GM18507 (cell line): ENCODE results near the gene LMNTD2.

Source experiments
- DNase-seq: peaks from one replicate; pipeline ENCODE4 v3.0.0; 2011; ENCODE audit warnings: low read depth; ENCODE audit not compliant: insufficient read length; ENCODE audit errors: extremely low spot score
- FAIRE-seq: peaks from 2 replicates; lab custom pipeline; 2011; peaks lifted over from hg19 to GRCh38; lab: Jason Lieb, UNC

LMNTD2 gene

GRCh38 chr11:537622-538430, 22.7 kb downstream of the LMNTD2 start:
- no peak for FAIRE-seq
- no peak for DNase-seq

- FAIRE-seq (peak; percentile 95), DNase-seq (peak; percentile 96)
Measured at GRCh38 chr11:536841-537621, 23.5 kb downstream of the LMNTD2 start, which contains the start of gene LRRC56. Gene LRRC56, plus strand, starts transcription at chr11:537527. Its CDS starts 3,158 bp downstream, at chr11:540685.

DNA sequence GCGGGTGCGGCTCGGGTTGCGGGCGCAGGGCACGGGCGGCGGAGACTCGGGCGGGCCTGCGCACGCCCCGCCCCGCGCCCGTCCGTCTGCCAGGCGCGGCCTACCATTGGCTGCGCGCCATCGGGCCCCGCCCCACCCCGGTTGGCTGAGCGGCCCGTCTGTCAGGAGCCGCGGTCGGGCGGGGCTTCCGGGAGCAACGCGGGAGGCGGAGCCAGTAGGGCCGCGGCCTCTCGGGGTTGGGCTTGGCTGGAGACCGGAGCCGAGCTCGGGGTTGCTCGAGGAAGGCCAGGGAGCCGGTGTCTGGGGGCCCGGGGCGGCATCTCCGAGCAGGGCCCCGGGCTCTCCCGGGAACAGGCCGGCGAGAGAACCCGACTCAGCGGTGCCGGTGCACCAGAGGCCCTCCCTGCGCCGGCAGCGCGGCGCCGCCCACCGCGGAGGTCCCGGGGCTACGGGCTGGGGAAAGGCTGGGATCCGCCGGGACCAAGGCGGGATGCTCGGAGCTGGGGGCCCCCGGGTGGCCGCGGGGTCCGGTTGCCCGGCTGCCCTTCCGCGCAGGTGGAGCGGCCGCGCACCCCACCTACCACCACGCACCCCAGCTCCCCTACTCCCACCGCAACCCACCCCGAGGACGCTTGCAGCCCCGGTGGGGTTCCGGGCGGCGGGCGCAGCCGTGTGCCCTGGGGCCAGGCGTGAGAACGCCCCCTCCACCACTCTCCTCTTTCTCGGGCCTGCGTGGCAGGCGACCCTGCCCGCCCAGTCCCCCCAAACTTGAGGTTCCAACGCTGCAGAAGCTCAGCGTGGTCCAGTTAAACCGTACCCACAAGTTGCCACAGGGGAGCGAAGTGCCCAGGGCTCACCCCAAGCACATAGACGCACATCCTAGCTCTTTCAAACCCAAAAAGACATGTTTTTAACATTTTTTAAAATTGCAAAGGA, 24.8 kb downstream of the LMNTD2 start, which contains the start of gene HRAS:
TSS of gene HRAS (minus strand) at position 58 of the 936 bp plus-strand sequence.
- FAIRE-seq (peak; percentile 94), DNase-seq (peak; percentile 100)

DNA sequence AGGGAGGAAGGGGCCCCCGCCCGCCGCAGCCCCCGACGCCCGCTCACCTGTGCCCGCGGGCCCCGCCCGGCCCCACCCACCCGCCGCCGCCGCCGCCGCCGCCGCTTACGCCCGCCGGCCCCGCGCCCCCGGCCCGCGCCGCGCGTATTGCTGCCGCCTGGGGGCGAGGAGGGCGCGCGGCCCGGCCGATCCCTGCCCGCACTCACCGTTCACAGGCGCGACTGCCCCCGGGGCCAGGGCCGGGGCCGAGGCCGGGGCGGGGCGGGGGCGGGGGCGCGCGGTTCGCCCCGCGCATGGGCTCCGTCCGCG, 25.4 kb downstream of the LMNTD2 start:
- FAIRE-seq (no peak), DNase-seq (no peak)

DNA sequence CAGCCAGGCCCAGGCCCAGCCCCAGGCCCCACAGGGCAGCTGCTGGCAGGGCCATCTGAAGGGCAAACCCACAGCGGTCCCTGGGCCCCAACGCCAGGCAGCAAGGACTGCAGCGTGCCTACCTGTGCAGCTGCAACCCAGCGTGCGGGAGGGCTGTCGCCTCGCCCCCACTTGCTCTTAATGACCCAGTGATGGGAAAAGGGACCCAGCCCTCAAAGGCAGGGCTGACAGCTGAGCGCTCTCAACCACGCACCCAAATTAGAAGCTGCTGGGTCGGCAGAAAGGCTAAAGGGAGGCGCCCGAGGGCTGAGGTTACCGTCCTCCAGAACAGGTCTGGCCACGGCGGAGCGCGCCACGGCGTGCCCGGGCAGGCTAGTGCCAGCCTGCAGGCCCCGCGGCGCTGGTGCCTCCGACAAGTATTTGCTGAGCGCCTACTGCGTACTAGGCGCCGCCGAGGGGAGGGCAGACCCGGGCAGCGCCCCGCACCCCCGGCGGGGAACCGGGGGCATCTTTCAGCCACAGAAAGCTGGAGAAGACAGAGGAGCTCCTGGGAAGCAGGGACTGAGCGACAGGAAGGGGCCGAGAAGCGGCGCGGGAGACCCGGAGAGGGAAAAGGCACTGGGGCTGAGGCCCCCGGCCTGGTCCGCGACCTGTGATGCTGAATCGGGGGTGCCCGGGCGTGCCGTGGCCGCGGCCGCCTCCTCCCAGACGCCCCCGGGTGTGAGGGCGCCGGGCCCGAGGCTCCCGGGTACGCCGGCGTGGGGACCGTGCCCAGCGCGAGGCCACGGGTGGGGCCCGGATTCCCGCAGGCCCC, 25.9 kb downstream of the LMNTD2 start:
- DNase-seq (no peak), FAIRE-seq (peak; percentile 62)

- no peak for FAIRE-seq
- DNase-seq: no peak
Measured at GRCh38 chr11:533586-534395, 26.7 kb downstream of the LMNTD2 start.

DNA sequence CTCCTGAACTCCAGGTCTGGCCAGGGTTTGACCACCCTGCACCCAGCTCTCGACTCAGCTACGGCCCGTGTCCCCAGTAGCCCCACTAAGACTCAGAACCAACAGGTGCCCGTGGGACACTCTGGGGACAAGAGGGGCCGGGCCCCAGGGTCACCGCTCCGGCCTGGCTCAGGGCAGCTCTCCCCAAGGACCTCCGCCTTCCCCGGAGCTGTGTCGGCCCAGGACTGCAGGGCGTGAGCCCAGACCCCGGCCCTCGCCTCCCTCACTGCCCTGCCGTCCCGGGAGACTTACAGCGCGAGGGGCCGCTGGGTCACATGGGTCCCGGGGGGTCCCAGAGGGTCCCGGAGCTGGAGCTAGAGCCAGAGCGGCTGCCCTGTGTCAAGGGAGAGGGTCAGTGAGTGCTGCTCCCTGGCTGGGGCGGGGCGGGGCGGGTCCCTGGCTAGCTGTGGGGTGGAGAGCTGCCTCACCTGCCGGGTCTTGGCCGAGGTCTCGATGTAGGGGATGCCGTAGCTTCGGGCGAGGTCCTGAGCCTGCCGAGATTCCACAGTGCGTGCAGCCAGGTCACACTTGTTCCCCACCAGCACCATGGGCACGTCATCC, 27.5 kb downstream of the LMNTD2 start:
- DNase-seq (no peak), FAIRE-seq (no peak)

- no peak for FAIRE-seq
Measured at GRCh38 chr11:532527-532985, 28.0 kb downstream of the LMNTD2 start.

DNA sequence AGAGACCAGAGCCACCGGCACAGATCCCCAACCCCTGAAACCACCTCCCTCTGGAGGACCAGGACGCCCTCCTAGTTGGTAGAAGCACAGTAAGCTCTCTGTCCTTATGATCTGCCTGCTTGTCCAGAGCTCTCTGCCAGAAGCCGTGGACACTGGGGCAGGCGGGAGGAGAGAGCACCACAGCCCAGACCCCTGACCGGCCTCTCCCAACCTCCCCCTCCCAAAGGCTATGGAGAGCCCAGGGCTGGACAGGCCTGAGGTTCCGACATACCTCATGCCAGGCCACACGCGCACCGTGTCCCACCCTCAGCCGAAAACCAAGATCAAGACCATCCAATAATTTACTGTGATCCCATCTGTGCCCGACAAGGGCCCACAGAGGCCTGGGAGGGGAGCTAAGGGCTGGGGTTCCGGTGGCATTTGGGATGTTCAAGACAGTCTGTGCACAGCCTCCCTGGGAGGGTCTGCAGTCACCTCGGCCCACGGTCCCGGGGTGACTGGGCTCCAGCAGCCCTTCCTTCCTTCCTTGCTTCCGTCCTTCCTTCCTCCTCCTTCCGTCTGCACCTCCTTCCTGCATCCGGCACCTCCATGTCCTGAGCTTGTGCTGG, 28.5 kb downstream of the LMNTD2 start:
- DNase-seq (no peak), FAIRE-seq (no peak)

More at GRCh38 chr11:532527-532985, 28.0 kb downstream of the LMNTD2 start:
- DNase-seq: no peak

GRCh38 chr11:530960-531831, 29.3 kb downstream of the LMNTD2 start:
- no peak for FAIRE-seq
- no peak for DNase-seq

DNA sequence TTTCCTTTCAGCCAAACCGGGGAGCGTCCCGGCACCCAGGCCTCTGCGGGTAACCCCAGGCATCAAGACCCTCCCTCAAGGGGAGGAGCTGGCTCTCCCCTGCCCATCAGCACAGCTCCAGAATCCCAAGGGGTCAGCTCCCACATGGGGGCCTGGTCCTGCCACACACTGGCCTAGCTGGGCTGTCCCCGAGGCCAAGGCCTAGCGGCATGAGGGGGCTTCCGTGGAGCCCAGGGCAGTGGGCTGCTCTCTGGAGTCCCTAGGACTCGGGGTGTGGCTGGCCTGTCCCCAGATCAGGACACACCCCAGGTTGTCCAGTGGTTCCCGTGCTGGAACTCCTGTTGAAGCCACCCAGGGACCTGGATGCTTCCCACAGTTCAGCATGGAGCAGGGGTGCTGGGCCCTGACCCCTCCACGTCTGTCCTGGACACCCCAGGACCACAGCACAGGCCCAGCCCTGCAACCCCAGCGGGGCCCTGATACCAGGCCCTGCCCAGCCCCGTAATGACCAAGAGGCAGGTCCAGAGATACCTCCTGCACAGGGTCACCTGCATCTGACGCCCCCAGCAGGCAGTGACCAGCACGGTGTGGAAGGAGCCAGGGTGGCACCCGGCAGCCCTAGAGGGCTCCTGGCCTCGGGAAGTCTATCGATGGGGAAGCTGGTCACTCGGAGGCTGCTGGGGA, 30.7 kb downstream of the LMNTD2 start:
- FAIRE-seq (no peak), DNase-seq (no peak)

GRCh38 chr11:528815-529727, 31.5 kb downstream of the LMNTD2 start:
- no peak for DNase-seq
- FAIRE-seq: no peak

GRCh38 chr11:528166-528814, 32.2 kb downstream of the LMNTD2 start:
- FAIRE-seq: no peak

GRCh38 chr11:526192-526591, 34.3 kb downstream of the LMNTD2 start:
- DNase-seq (no peak), FAIRE-seq (no peak)

More at GRCh38 chr11:528166-528814, 32.2 kb downstream of the LMNTD2 start:
- DNase-seq: no peak
